ENCODE data around the gene SULT1B1.

SULT1B1 gene

DNA sequence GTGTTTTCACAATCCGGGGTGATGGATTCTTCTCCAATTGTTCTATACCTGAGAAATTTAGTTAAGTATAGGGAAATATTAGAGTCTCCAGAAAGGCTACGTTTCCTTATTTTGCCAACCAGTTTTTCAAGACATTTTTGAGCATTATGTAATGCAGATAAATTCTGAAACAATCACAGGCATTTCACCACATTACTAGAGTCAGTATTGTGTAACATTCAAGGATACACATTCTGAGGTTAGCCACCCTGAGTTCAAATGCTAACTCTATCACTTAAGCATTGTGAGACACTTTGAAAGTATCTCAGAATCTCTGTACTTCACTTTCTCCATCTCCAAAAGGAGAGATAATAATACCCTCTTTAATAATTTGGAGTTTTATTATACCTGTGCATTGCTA lies 10.6 kb downstream of the SULT1B1 start:
- DNase-seq = peak; percentile 48 to 69

DNA sequence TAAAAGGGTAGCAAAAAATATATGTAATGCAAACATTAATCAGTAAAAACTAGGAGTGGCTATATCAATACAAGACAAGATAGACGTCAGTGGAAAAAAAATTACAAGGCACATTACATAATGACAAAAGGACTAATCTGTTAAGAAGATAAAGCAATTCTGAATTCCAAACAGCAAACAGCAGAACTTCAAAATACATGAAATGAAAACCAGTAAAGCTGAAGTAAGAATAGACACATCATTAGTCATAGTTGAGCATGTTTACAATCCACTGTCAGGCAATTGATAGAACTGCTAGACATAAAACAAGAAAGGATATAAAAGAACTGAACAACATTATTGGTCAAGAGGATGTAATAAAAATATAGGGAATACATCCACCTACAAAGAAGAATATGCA lies 12.2 kb downstream of the SULT1B1 start:
- no peak for DNase-seq

DNA sequence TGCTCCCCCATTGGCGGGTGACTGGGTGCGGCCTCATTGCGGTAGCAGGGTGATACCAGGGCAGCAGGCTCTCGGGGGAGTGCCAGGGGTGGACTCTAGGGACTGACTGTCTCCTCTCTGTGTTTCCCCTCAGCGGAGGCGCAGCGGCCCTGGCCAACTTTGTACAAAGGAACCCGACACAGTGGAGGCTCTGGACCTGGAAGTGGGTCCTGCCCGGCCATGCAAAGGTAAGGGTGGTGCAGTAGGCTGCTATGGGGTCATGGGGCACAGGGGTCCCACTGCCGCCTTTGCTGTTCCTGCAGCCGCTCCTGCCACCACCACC lies 16.3 kb downstream of the SULT1B1 start:
- no peak for DNase-seq

DNA sequence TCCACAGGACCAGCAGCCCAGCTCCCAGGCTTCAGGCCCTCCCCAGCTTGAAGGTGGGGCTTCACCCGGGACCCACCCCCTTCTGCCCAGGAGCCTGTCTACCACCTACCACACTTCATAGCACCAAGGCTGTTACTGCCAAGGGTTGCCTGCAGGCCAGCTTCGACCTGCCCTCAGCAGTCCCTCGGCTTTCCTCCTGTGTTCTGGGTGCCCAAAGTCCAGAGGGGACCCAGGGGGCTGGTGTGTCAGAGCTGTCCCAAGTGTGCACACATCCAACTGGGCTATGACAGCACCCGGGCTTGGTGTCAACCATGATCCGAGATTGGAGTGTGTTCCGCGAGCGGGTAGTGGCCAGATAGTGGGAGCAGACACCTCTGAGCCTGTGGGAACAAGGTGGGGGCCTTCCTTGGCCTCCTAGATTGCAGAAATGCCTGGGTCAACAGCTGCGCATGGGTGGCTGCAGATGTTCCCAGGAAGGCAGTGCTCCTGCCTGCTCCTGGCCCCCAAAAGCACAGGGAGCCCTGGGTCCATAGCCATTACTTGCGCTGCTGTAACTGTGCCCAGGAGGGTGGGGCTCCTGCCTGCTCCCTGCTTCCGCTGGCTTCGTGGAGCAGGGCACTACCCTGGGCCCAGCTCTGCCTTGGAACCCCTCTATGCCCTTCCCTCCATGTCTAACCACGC lies 16.8 kb downstream of the SULT1B1 start:
- no peak for DNase-seq

DNA sequence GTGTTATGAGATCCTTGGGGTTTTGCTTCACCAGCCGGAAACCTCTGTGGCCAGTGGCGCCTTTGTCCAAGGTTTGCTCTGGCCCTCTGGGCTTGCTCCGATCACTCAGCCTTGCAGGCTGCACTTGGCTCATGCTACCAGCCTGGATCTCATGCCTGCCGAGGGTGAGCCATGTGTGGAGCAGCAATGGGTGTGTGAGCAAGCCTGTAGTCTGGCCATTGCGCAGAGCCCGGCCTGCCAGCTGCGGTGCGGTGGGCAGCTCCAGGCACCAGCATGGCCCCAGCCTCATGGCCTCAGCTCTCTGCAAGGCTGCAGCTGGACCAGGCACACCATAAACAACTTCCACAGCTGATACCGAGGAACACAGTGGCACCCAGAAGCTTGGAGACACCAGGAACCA lies 17.8 kb downstream of the SULT1B1 start:
- no peak for DNase-seq

DNA sequence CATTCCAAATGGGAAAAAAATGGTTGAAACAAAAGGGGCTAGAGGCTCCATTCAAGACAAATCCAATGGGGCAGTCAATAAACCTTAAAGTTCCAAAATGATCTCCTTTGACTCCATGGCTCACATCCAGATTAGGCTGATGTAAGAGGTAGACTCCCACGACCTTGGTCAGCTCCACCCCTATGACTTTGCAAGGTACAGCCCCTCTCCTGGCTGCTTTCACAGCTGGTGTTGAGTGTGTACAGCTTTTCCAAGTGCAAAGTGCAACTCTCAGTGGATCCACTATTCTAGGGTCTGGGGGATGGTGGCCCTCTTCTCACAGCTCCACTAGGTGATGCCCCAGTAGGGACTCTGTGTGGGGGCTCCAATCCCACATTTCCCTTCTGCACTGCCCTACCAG lies 21.5 kb downstream of the SULT1B1 start:
- DNase-seq = no peak

DNA sequence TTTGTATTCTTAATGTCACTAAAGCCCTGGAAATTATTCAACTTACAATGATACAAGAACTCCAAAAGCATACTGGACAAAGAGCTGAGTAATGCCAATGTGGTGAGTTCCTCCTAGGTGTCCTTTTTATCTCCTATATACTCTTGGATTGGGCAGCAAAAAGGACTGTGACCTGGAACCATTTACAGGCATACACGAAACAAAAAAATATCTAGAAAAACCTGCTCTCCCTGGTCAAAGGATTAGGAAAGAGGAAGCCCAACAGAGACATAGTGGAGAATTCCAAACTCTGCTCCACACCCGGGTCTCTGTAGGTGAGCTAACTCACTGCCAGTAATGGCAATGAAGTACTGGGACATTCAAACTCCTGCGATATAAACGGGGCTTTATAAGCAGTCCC lies 25.3 kb downstream of the SULT1B1 start:
- no peak for DNase-seq

DNA sequence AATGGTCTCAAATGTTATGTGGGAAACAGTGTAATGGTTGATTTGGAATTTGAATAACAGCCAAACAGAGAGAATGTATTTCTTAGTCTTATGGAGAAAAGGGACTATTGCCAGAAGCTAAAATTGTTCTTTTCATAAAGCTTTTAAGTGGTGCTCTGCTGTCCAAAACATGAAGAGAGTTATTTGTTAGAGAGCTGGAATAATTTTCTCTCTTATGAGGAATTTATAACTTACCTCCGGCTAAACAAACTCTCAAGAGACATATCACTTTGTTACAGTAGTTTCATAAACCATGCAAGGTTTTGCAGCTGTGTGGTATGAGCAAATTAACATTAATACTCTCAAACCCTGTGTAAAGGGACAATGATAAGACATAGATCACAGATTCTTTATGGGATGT lies 28.6 kb downstream of the SULT1B1 start:
- no peak for DNase-seq

DNA sequence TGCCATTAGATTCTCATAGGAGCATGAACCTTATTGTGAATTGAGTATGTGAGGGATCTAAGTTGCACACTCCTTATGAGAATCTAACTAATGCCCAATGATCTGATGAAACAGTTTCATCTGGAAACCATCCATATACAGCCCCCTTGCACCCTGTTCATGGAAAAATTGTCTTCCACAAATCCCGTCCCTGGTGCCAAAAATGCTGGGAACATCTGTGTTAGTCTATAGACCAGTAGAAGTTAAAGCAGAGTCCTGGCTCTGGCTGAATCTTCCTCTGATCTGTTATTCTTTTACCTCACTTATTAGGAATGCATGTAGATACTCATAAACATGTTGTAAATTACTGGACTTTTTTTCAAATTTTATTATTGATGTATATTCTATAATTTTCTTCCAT lies 29.2 kb downstream of the SULT1B1 start:
- DNase-seq = no peak

DNA sequence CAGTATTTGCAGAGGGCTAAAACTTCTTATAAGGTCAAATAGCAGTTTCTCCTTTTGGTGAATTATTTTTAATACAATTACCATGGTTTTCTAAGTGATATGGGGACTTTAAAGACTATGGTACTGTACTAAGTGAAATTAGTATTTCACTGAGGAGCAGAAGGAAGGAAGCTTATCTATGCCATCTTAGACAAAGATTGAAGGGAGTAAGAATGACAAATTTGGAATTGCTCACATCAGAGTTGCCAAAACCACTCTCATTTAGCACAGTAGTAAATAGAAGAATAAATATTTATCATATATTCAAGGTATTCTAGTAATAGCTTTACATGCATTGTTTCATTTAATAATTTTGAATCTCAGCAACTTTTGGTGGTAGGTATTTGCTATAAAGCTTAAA lies 30.4 kb downstream of the SULT1B1 start:
- no peak for DNase-seq

DNA sequence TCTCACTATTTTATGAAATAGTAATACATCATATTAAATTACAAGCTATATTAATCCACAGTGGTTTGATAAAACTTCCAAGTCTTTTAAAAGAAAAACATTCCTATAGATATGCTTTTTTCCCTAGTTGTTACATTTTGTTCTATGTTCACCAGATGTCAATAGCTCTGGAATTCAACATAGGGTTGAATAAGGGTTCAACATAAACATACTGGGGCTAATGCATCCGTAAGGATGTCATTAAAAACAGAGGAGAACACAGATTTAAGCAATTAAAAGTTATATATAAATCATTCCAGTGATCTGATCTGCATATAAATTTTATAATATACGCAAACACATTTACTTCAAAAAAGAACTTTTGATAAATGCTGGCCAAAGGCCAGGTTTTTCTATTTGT lies 32.5 kb downstream of the SULT1B1 start:
- DNase-seq = no peak

DNA sequence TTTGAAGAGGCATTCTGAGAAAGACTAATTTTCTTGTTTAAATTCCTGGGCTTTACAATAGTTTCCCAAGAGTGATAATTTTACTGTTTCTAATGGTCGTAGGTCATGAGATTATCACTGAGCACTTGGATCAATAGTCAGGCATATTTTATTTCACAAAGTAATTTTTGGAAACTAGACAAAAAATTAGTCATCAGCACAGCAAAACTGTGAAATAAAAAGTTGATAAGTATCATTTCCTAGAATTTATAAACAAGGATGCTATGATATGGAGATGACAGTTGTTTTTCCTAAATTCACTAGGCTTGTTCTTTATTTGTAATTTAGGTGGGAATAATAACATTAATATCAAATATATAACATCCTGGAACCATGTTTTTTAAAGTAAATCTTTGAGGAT lies 33.0 kb downstream of the SULT1B1 start:
- no peak for DNase-seq

DNA sequence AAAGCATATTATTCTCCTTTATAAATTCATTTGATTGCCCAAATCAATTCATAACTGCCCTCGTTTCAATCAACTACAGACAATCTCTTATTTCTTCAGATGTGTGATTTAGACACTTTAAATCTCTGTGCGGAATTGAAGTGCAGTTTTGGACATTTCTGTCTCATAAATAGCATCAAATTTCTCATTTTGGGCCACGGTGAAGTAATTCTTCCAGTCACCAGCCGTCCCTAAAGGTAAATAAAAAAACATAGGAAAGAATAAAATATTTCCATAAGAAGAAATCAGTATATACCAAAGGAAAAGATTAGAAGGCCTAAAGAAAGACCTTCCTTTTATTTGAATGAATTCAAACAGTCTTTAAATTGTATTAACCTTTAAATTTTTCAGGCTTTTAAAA lies 33.4 kb downstream of the SULT1B1 start:
- no peak for DNase-seq

DNA sequence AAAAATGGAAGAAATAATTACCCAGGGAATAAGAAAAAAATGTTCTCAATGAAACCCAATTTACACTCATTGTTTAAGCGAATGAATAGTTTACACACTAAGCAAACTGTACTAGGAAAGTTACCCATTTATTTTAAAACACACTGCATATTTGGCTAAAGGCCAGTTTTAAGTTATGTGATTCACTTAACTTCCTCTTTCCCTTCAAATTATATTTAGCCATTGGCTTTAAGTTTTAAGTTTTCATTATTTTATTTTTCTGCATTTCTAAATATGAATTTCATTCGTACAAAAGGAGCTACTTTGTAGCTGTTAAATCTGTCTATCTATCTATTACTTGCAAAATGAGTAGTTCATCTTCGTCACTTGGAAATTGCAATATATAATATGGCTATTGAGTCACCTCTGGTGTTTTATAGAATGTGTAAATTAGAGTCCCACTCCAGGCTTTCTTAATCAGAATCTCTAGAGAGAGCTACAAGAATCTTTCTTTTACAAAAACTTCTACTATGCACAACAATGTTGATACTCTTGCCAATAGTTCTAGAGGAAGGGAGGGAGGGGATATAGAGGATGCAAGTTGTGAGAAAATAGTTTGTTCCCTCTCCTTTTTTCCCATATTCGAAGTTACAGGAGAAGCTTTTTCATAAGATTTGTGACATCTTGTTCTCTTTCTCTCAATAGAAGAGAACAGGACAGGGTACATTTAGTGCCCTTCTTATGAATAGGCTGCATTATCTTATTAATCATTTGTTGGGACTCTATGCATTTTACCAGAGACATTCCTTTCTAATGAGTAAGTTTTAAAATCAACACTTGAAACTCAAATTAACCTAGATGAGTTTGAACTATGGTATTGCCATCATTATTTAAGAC lies 41.8 kb downstream of the SULT1B1 start:
- peak; percentile 6 to 63 for DNase-seq

DNA sequence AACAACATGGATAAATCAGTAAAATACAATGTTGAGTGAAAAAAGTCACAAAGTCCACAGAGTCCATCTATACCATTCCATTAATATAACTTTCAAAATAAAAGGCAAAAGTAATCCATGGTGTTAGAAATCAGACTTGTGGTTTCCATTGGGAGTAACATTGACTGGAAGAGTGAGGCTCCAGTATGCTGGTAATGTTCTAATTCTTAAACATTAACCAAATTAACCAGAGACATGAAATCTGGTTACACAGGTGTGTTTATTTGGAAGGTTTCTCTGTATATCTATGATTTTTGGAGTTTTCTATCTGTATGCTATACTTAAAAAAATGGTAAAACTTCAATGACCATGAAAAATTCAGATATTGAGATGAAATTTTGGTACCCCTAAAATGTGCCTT lies 42.6 kb downstream of the SULT1B1 start:
- no peak for DNase-seq

DNA sequence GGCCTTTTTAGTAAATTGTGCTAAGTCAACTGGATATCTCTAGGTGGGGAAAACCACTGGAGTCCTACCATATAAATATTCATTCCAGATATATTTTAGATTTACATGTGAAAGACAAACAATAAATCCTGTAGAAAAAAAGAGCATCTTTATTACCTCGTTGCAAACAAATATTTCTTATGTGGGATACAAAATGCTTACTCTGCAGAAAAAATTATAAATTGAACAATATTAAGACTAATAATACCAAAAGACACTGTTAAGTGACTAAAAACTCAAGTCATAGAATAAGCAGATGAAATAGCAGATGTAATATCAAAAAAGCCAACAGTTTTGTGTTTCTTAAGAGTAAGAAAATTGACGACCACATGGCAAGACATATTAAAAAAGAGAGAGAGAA lies 43.8 kb downstream of the SULT1B1 start:
- no peak for DNase-seq

DNA sequence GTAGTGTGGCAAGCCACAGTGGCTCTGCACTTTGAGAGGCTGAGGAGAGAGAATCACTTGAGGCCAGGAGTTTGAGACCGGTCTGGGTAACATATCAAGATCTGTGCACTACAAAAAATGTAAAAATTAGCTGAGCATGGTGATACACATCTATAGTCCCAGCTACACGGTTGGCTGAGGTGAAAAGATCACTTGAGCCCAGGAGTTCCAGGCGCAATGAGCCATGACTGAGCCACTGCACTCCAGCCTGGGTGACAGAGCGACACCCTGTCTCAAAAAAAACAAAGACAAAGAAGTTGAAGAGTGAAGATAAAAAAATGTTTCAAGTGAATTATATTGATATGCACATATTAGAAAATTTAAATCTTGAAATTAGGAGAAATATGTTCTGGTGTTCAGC lies 46.3 kb downstream of the SULT1B1 start:
- DNase-seq = no peak

DNA sequence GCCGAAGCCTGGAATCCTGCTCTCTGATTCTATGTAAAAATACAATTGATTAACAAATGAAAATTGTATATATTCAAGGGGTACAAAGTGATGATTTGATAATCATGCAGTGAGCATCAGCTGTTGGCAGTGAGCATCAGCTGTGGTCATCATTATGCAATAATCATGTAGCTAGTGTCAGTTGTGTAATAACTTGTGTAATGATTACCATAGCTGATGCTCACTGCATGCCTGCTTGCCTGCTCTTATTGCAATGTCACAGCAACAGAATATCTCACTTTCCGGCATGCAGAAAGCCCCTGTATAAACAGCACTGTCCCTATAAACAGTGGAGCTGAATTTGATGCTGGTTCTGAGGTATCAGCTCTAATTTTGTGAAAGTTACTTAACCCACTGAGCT lies 46.8 kb downstream of the SULT1B1 start:
- DNase-seq = peak; percentile 83 to 90

DNA sequence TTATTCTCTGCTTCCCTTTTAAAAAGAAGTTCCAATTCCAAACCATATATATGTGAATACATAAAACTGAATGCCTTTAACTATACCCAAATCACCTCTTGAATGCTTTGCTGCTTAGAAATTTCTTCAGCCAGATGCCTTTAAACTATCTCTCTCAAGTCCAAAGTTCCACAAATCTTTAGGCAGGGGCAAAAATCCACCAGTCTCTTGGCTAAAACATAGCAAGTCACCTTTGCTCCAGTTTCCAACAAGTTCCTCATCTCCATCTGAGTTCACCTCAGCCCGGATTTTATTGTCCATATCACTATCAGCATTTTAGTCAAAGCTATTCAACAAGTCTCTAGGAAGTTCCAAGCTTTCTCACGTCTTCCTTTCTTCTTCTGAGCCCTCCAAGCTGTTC lies 49.8 kb downstream of the SULT1B1 start:
- no peak for DNase-seq

DNA sequence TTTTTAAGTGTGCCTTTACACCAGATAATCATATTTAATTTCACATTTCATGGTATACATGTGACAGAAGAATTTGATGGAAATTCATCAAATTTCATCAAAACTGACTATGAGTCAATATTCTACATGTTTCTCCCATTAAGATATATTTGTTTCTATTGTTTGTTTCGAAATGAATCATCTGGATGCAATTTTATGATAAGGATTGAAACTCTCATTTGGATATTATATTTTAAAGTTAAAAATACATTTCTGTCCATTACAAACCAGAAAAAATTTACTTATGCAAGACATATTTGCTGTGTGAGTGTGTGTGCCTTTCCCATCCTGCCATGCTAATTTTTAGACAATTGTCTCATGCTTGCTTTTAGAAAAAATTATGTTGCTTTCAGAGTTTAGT lies 52.2 kb downstream of the SULT1B1 start:
- no peak for DNase-seq

DNA sequence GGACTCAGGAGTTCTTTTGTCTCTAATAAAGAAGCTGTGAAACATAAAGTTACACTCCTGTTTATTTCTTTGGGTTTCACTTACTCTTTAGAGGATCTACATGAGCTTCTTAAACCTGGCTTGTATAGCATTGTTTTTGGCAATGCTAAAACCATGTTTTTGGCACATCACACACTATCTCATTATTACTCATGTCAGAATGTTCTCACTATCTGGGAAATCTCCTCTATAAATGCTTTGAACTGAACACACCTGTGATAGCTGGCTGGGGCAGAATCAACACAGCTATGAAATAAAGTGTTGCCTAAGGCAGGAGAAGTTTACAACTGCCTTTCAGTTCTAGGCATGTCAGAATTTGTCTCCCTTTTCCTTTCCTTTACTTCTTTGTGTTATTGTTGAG lies 52.6 kb downstream of the SULT1B1 start:
- DNase-seq = no peak

DNA sequence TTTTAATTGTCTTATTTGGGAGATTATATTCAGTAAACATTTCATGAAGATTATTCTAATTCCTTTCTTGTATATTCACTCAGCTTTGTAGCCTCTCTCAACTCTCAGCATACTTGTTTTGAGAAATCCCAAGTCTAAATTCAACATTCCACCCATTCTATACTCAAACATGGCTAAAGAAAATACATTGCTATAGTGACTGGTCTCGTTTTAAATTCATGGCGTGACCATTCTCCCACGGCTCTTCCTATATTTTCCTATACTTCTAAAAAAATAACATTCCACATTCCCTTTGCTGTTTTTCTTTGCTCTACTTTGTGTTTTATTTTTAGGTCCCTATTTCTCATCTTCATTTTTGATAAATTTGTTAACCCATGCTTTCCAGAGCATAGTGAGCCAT lies 58.2 kb downstream of the SULT1B1 start:
- DNase-seq = no peak

DNA sequence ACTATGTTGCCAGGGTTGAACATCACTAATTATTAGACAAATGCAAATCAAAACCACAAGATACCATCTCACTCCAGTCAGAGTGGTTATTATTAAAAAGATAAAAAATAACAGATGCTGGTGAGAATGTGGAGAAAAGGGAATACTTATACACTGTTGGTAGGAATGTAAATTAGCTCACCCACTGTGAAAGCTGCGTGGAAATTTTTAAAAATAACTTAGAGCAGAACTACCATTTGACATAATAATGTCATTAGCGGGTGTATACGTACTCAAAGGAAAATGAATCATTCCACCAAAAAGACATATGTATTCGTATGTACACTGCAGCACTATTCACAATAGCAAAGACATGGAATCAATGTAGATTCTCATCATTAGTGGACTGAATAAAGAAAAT lies 58.7 kb downstream of the SULT1B1 start:
- DNase-seq = no peak

DNA sequence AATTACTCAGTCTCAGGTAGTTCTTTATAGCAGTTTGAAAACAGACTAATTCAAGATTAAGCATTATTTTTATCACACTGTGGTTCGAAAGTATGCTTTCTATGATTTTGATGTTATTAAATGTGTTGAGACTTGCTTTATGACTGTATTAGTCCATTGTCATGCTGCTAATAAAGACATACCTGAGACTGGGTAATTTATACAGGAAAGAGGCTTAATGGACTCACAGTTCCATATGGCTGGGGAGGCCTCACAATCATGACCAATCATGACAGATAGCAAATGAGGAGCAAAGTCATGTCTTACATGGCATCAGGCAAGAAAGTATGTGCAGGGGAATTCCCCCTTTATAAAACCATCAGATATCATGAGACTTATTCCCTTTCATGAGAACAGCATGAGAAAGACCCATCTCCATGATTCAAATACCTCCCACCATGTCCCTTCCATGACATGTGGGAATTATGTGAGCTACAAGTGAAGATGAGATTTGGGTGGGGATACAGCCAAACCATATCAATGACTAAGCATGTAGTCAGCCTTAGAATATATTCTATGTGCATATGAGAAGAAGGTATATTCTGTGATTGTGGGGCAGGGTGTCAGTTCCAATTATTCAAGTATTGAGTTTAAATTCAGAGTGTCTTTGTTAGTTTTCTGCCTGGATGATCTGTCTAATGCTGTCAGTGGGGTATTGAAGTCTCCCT lies 62.7 kb downstream of the SULT1B1 start:
- DNase-seq = no peak

All from inflammatory macrophage (primary cell).